ENCODE results near the gene MORC1.

Gene MORC1

GRCh38 chr3:109025896-109026295 is 92.0 kb downstream of the MORC1 start:
- DNase-seq: no peak

GRCh38 chr3:109023656-109024254 is 94.2 kb downstream of the MORC1 start:
- peak; percentile 17 for DNase-seq

GRCh38 chr3:109023167-109023566 is 94.8 kb downstream of the MORC1 start:
- DNase-seq: no peak

- DNase-seq: no peak
These were observed 96.4 kb downstream of the MORC1 start for GRCh38 chr3:109021556-109021955.

- no peak for DNase-seq
These were observed 99.1 kb downstream of the MORC1 start for GRCh38 chr3:109018828-109019227.

GRCh38 chr3:109005443-109005842 is 112.5 kb downstream of the MORC1 start:
- no peak for DNase-seq

GRCh38 chr3:108998436-108998835 is 119.5 kb downstream of the MORC1 start:
- DNase-seq: peak; percentile 51

- DNase-seq: peak; percentile 1
These were observed 132.1 kb downstream of the MORC1 start for GRCh38 chr3:108985844-108986243.

GRCh38 chr3:108983051-108983450 is 134.9 kb downstream of the MORC1 start:
- DNase-seq: no peak

GRCh38 chr3:108976058-108976457 is 141.9 kb downstream of the MORC1 start:
- DNase-seq: no peak

GRCh38 chr3:108973019-108973418 is 144.9 kb downstream of the MORC1 start:
- no peak for DNase-seq

- no peak for DNase-seq
These were observed 145.5 kb downstream of the MORC1 start for GRCh38 chr3:108972482-108972881.

GRCh38 chr3:108970561-108970960 is 147.4 kb downstream of the MORC1 start:
- no peak for DNase-seq

GRCh38 chr3:108966773-108967172 is 151.2 kb downstream of the MORC1 start:
- DNase-seq: no peak

GRCh38 chr3:108959017-108959416 is 158.9 kb downstream of the MORC1 start:
- no peak for DNase-seq

GRCh38 chr3:108953700-108954099 is 164.2 kb downstream of the MORC1 start, which contains the start of gene GUCA1C:
Gene GUCA1C (minus strand): TSS chr3:108953879. CDS start chr3:108953762, 117 bp downstream.
- DNase-seq: no peak

- DNase-seq: no peak
These were observed 164.7 kb downstream of the MORC1 start for GRCh38 chr3:108953210-108953609.

GRCh38 chr3:108951820-108952501 is 166.0 kb downstream of the MORC1 start:
- no peak for DNase-seq

GRCh38 chr3:108947855-108948254 is 170.1 kb downstream of the MORC1 start:
- DNase-seq: no peak

- peak; percentile 46 for DNase-seq
These were observed 171.3 kb downstream of the MORC1 start for GRCh38 chr3:108946292-108947285.

GRCh38 chr3:108940568-108941263 is 177.2 kb downstream of the MORC1 start:
- DNase-seq: no peak

- DNase-seq: no peak
These were observed 177.8 kb downstream of the MORC1 start for GRCh38 chr3:108940166-108940565.

Measured in NCI-H69 (cell line).